ENCODE measurements around the gene HLA-F.

Gene HLA-F

DNA sequence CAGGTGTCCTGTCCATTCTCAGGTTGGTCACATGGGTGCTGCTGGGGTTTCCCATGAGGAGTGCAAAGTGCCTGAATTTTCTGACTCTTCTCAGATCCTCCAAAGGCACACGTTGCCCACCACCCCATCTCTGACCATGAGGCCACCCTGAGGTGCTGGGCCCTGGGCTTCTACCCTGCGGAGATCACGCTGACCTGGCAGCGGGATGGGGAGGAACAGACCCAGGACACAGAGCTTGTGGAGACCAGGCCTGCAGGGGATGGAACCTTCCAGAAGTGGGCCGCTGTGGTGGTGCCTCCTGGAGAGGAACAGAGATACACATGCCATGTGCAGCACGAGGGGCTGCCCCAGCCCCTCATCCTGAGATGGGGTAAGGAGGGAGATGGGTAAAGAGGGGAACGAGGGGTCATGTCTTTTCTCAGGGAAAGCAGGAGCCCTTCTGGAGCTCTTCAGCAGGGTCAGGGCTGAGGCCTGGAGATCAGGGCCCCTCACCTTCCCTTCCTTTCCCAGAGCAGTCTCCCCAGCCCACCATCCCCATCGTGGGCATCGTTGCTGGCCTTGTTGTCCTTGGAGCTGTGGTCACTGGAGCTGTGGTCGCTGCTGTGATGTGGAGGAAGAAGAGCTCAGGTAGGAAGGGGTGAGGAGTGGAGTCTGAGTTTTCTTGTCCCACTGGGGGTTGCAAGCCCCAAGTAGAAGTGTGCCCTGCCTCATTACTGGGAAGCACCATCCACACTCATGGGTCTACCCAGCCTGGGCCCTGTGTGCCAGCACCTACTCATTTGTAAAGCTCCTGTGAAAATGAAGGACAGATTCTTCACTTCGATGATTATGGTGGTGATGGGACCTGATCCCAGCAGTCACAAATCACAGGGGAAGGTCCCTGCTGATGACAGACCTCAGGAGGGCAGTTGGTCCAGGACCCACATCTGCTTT is 2.0 kb downstream of the HLA-F start:
- no peak for DNase-seq (ENCODE audit: low spot score)

- DNase-seq (ENCODE audit: low spot score): no peak
These were observed 2.8 kb downstream of the HLA-F start for GRCh38 chr6:29726001-29726400.

- no peak for DNase-seq (ENCODE audit: low spot score)
These were observed 3.4 kb downstream of the HLA-F start for GRCh38 chr6:29726571-29727194.

GRCh38 chr6:29727637-29728036 is 4.4 kb downstream of the HLA-F start:
- no peak for DNase-seq (ENCODE audit: low spot score)

GRCh38 chr6:29728173-29728874 is 5.1 kb downstream of the HLA-F start:
- DNase-seq (ENCODE audit: low spot score): no peak

DNA sequence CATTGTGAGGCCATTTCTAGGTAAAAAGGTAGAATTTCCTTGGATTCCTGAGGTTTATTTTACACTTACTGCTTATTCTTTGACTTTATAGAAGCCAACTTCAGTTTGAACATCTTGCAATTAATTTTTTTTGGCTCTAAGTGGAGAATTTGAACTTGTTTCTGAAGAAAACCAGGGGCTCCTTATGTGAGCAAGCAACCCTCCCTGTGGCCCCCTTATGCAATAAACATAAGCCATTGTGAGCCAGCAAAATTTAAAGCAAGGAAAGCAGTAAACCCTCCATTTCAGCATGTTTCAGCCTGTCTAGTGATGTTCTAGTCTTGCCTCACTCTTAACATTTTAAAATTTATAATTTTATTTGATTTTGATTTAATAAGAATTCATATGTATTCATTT is 5.6 kb downstream of the HLA-F start:
- no peak for DNase-seq (ENCODE audit: low spot score)

- DNase-seq (ENCODE audit: low spot score): no peak
These were observed 6.6 kb downstream of the HLA-F start for GRCh38 chr6:29729774-29730328.

GRCh38 chr6:29730575-29731126 is 7.4 kb downstream of the HLA-F start:
- DNase-seq (ENCODE audit: low spot score): no peak

- DNase-seq (ENCODE audit: low spot score): no peak
These were observed 8.0 kb downstream of the HLA-F start for GRCh38 chr6:29731281-29731680.

DNA sequence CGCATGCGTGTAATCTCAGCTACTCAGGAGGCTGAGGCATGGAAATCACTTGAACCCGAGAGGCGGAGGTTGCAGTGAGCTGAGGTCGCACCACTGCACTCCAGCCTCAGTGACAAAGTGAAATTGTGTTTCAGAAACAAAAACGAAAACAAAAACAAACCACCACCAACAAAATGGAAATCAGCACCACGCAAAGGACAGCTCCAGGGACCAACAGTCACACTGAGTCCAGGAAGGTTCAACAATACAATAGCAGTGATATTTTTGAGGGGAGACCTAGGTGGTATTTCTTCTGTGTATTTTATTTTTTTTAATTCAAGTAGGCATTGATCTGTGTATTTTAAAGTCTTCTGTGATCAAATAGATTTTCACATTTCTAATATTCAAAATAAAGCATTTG is 9.8 kb downstream of the HLA-F start:
- no peak for DNase-seq (ENCODE audit: low spot score)

- DNase-seq (ENCODE audit: low spot score): no peak
These were observed 11.1 kb downstream of the HLA-F start for GRCh38 chr6:29734046-29735018.

GRCh38 chr6:29736563-29736962 is 13.3 kb downstream of the HLA-F start:
- DNase-seq (ENCODE audit: low spot score): no peak

DNA sequence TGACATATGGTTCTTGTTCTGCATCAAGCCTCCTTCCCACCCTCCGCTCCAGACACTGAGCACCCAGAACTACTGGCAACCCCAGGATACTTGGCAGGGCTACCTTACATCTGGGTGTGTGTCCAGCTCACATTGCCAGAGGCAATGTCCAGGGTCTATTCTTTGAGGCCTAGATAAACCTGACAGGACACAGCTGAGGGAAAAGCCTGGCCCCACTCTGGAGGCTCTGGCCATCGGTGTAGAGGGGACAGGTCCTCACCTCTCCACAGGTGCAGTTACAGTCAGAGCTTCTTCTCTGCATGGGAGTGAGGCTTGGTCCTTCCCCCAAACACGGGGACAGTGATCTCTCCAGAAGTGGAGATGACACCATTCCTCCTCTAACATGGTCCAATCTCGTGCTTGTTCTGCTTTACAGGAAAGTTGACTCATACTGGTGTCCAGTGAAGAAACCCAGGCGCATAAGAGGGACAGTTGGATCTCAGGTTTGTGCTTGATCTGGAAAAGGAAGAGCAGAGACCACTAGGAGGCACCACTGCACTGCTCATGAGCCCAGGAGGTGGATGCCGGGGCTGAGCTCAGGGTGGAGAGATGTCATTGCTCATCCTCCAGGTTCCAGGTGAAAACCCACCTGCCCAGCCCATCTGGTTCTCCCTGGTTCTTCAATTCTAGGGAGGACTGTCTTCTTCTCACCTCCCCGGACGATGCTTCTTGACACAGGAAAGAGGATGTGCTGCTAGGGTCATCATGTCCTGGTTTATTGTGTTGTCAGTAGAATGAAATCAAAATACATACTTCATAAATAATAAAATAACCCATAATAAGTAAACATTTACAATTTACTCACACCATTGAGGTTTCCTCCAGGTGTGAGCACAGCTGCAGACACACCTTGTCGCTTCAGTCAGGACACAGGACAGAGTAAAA is 14.7 kb downstream of the HLA-F start:
- DNase-seq (ENCODE audit: low spot score): peak; percentile 77

- DNase-seq (ENCODE audit: low spot score): no peak
These were observed 16.1 kb downstream of the HLA-F start for GRCh38 chr6:29739136-29739881.

GRCh38 chr6:29739882-29740261 is 16.6 kb downstream of the HLA-F start:
- no peak for DNase-seq (ENCODE audit: low spot score)

DNA sequence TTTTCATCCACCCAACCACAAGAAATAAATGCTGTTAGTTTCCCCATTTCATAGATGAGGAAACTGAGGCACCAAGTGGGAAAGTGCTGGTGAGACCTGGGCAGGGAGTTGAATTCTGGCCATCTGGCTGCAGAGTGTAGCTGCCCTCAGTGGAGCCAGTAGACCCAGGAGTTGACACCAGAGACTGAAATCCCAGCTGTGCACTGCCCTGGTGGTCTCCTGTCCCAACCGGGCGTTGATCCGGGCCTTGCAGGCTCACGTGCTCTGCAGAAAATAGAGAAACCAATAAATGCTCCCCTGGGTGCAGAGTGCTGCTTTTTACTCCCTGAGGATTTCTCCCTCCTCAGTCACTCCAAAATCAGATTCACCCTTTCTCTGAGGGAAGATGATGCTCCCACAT is 18.4 kb downstream of the HLA-F start:
- DNase-seq (ENCODE audit: low spot score): no peak

- no peak for DNase-seq (ENCODE audit: low spot score)
These were observed 18.9 kb downstream of the HLA-F start for GRCh38 chr6:29742127-29742526.

GRCh38 chr6:29743025-29743424 is 19.8 kb downstream of the HLA-F start:
- DNase-seq (ENCODE audit: low spot score): no peak

DNA sequence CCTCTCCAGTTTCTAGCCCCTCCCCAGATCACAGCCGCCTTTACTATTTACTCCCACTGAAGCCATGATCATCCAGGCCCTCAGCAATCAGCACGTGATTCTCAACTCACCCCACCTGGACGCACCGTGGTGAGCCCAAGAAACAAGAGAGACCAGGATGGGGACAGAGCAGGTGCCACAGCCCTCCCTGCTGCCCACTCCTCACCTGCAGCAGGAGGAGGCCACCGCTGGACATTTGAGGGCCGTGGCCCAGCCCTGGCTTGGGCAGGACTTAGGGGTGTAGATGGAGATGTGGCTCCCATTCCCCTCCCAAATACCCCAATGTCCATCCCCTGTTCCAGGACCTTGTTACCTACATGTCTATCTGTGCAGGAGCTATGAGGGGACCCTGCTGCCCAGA is 20.3 kb downstream of the HLA-F start:
- no peak for DNase-seq (ENCODE audit: low spot score)
